ENCODE data around the gene LHFPL3.

The LHFPL3 gene

DNA sequence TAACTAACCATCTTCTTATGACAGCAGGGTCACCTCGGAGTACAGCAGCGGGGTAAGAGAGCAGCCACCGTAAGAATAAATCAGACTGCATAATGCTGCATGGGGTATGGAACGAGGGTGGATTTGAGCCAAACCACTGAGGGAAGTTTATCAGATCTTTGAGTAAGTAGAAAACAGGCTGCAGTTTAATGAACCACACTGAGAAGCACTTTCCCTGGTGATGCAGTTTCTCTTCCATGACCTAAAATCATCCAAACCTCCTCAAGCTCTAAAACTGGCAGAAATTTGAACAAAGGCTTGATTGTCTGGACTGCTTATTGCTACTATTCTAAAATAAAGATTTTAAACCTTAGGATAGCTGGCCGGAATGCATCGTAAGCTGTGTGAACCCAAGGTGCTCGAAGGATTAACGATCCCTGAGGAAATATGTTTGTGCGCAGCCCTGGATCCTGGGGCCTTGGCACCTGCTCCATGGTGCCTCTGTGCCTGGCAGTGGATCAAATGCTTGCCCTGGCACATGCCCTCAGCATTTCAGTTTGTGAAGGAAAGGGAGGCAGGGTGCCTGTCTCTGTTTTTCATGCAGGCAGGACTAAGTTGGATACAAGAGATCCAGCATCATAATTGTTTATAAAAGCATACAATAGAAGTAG is 322.7 kb downstream of the LHFPL3 start:
- no peak for DNase-seq
- no peak overlapping the region for H3K4me3 ChIP-seq (ENCODE audit: low read depth, low read length)
- no peak for TF ChIP-seq CTCF (IDR thresholded peaks at IDR 0.05; ENCODE audit: low read depth, low read length, missing control alignments)
- in situ Hi-C loops (cut with HindIII; ENCODE audit: low pct_ligation_motif_present, low sequenced_read_pairs): no loop called here
- H3K27ac ChIP-seq: no peak overlapping the region
- no peaks in the 10 kb centered on the region for H3K27me3 ChIP-seq (replicated peaks)
- H3K36me3 ChIP-seq (replicated peaks): no peaks in the 10 kb centered on the region

GRCh38 chr7:104652434-104652833 is 324.0 kb downstream of the LHFPL3 start:
- DNase-seq: no peak
- H3K27me3 ChIP-seq (replicated peaks): no peaks in the 10 kb centered on the region
- H3K27ac ChIP-seq: no peak overlapping the region
- in situ Hi-C loops (cut with HindIII; ENCODE audit: low pct_ligation_motif_present, low sequenced_read_pairs): no loop called here
- H3K4me3 ChIP-seq (ENCODE audit: low read depth, low read length): no peak overlapping the region
- no peak for TF ChIP-seq CTCF (IDR thresholded peaks at IDR 0.05; ENCODE audit: low read depth, low read length, missing control alignments)
- no peaks in the 10 kb centered on the region for H3K36me3 ChIP-seq (replicated peaks)

- no peak overlapping the region for H3K4me3 ChIP-seq (ENCODE audit: low read depth, low read length)
- in situ Hi-C loops (cut with HindIII; ENCODE audit: low pct_ligation_motif_present, low sequenced_read_pairs): no loop called here
- H3K27ac ChIP-seq: no peak overlapping the region
Observed at GRCh38 chr7:104652865-104653264, 324.5 kb downstream of the LHFPL3 start.

GRCh38 chr7:104653825-104654401 is 325.5 kb downstream of the LHFPL3 start:
- Histone ChIP-seq H3K36me3 (replicated peaks) (no peaks in the 10 kb centered on the region), H3K27ac (no peak overlapping the region), H3K27me3 (replicated peaks) (no peaks in the 10 kb centered on the region), H3K4me3 (ENCODE audit: low read depth, low read length) (no peak overlapping the region)
- TF ChIP-seq CTCF (IDR thresholded peaks at IDR 0.05; ENCODE audit: low read depth, low read length, missing control alignments): no peak
- in situ Hi-C loops (cut with HindIII; ENCODE audit: low pct_ligation_motif_present, low sequenced_read_pairs): no loop called here
- DNase-seq: no peak

More at GRCh38 chr7:104652865-104653264, 324.5 kb downstream of the LHFPL3 start:
- no peak for DNase-seq
- no peak for TF ChIP-seq CTCF (IDR thresholded peaks at IDR 0.05; ENCODE audit: low read depth, low read length, missing control alignments)
- Histone ChIP-seq H3K36me3 (replicated peaks) (no peaks in the 10 kb centered on the region), H3K27me3 (replicated peaks) (no peaks in the 10 kb centered on the region)

- TF ChIP-seq CTCF (IDR thresholded peaks at IDR 0.05; ENCODE audit: low read depth, low read length, missing control alignments): no peak
- in situ Hi-C loops (cut with HindIII; ENCODE audit: low pct_ligation_motif_present, low sequenced_read_pairs): no loop called here
- H3K36me3 ChIP-seq (replicated peaks): no peaks in the 10 kb centered on the region
- no peaks in the 10 kb centered on the region for H3K27me3 ChIP-seq (replicated peaks)
- H3K27ac ChIP-seq: no peak overlapping the region
- no peak overlapping the region for H3K4me3 ChIP-seq (ENCODE audit: low read depth, low read length)
- no peak for DNase-seq
Observed at GRCh38 chr7:104655592-104655991, 327.2 kb downstream of the LHFPL3 start.

DNA sequence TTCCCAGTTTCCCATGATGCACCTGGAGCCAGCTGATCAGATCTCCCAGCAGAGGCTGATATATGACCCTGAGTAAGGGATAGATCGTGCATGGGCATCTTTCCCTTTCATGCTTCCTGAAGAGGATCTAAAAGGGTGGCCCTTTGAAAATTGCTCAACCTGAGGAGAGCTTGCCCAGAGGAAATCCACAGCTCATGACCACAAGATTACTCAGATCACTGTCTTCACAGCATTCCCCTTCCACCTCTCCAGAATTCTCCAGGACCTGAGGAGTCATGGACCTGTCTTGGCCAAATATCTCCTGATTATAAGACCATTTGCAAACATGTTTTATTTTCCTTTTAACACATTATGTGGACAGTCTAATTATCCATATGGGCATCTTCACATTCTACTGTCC is 328.1 kb downstream of the LHFPL3 start:
- no peak for TF ChIP-seq CTCF (IDR thresholded peaks at IDR 0.05; ENCODE audit: low read depth, low read length, missing control alignments)

More for the DNA sequence above, 328.1 kb downstream of the LHFPL3 start:
- Histone ChIP-seq H3K36me3 (replicated peaks) (no peaks in the 10 kb centered on the region), H3K27ac (no peak overlapping the region), H3K4me3 (ENCODE audit: low read depth, low read length) (no peak overlapping the region), H3K27me3 (replicated peaks) (no peaks in the 10 kb centered on the region)
- no peak for DNase-seq
- in situ Hi-C loops (cut with HindIII; ENCODE audit: low pct_ligation_motif_present, low sequenced_read_pairs): no loop called here

Data from brain microvascular endothelial cell (primary cell).